ENCODE data around the gene BIN2. TPM values are rescaled to one million over a fixed set of nuclear protein-coding genes. Genes with fewer than 3 reads are reported as not detected.

BIN2 gene
- total and polyA plus RNA-seq, 2 of the 4 experiments (the other 2 are of a cell fraction) = not detected

DNA sequence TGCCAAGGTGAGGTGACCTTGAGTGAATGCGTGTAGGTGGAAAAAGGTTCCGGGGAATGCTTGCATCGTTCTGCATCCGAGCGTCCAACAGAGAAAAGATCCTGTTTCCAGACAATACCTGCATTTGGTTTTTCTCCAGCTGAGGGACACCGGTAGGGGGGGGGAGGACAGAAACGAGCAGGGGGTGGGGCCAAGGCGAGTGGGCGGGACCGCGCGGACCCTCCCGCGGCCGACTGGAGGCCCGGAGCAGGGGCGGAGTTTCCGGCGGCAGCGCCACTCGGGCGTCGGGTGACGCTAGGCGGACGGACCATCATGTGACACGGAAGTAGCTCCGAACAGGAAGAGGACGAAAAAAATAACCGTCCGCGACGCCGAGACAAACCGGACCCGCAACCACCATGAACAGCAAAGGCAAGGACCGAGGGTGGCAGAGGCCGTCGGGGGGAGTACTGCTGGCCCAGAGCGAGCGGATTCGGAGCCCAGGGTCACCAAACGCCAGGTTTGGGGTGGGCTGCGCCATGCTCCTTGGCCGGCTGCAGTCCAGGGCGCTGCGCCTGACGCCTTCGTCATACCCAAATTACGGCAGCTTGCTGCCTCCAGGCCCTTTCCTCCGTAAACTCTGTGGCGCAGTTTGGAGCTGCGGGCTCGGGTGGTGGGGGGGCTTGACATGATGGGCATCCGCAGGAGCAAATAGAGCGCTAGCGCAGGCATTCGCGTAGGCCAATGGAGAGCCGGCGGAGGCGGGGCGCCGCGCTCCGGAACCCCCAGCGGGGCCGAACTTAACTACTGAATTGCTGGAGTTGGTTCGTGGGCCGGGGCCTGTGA lies 85.3 kb downstream of the BIN2 start, which contains the start of gene DAZAP2:
Gene DAZAP2, plus strand, starts transcription at position 317 of the 825 bp plus-strand sequence. Its CDS starts 82 bp downstream, at position 399.
- ChIA-PET CTCF (interaction anchor here (0.8 kb wide), 2 partner anchors 14 to 103 kb away, joined by 3 read pairs; no protein-coding TSS in a partner anchor), POLR2A (ENCODE audit: unreplicated experiment) (interaction anchor here (0.9 to 1.3 kb wide), 4 partner anchors 14 to 156 kb away, joined by 3 to 5 read pairs (median 4); partner anchors contain the start of genes CSRNP2 and POU6F1)
- H4K91ac ChIP-seq (ENCODE audit: insufficient read depth, low read depth, low read length) = peak within 1 kb of the TSS; percentile 99
- H3K9me3 ChIP-seq (ENCODE audit: control insufficient read depth, insufficient read depth, low read length) = no peaks in the 10 kb centered on the region
- H3K4me3 ChIP-seq (ENCODE audit: insufficient read depth, low read depth, low read length) = peak within 1 kb of the TSS; percentile 83
- peaks cover 8% of the 10 kb centered on the region for H3K4me1 ChIP-seq (ENCODE audit: control insufficient read depth, insufficient read depth, low read length)
- BruUV-seq (replicated peaks) = no TSS peak
- peaks cover 9% of the 10 kb centered on the region; the same call in 1 of the 2 replicates for H4K20me1 ChIP-seq (ENCODE audit: insufficient read depth, low read length)
- peaks cover 16% of the 10 kb centered on the region for H3K9me1 ChIP-seq (ENCODE audit: insufficient read depth, low read length)
- H3K23ac ChIP-seq (ENCODE audit: low read depth, low read length) = peak within 1 kb of the TSS; percentile 99
- WGBS, 2 experiments (ENCODE audit: extremely low coverage in 2 of 2, insufficient read length in 1 of 2) = 0% methylated on average over 32 of the region's 70 CpGs; no CpG with 5 or more reads in 1 of the 2 experiments
- H3K27me3 ChIP-seq (ENCODE audit: control insufficient read depth, insufficient read depth, low read length) = no peaks in the 10 kb centered on the region
- dilution Hi-C loops (cut with HindIII; ENCODE audit: low sequenced_read_pairs, unreplicated experiment) = no loop called here
- H3K27ac ChIP-seq (ENCODE audit: insufficient read depth, low read length) = peak within 1 kb of the TSS; percentile 96
- peak within 1 kb of the TSS; percentile 83 for H3K18ac ChIP-seq (ENCODE audit: low read depth, low read length)
- H2BK5ac ChIP-seq (ENCODE audit: low read depth, low read length, poor library complexity, severe bottlenecking) = peak within 1 kb of the TSS; percentile 97
- DNase-seq = peak; percentile 94
- peak within 1 kb of the TSS; percentile 97 for H4K8ac ChIP-seq (ENCODE audit: low read depth in 2 of 2, low read length in 2 of 2)
- H3K36me3 ChIP-seq (ENCODE audit: control insufficient read depth, insufficient read depth, low read length) = peaks cover 22% of the 10 kb centered on the region
- peak within 1 kb of the TSS; percentile 99 for H3K9ac ChIP-seq (ENCODE audit: low read depth, low read length)
- peaks cover 21 to 49% of the 10 kb centered on the region in 2 experiments for H3K79me1 ChIP-seq (ENCODE audit: low read depth in 1 of 2, low read length in 2 of 2)
- H3K56ac ChIP-seq (ENCODE audit: extremely low read depth, insufficient read depth, low read length) = peak within 1 kb of the TSS; percentile 97
- peak within 1 kb of the TSS; percentile 96 for H2AFZ ChIP-seq (replicated peaks; ENCODE audit: low read length, poor library complexity)
- no peak within 1 kb of the TSS; the same call in 2 of the 3 replicates for H2BK15ac ChIP-seq (ENCODE audit: low read depth, low read length)
- peak within 1 kb of the TSS; percentile 98 for H2AK5ac ChIP-seq (ENCODE audit: low read depth, low read length)
- peak within 1 kb of the TSS; percentile 100 for H3K4me2 ChIP-seq (ENCODE audit: low read depth, low read length)
- H2BK20ac ChIP-seq (ENCODE audit: low read depth, low read length) = no peak within 1 kb of the TSS; the same call in 1 of the 2 replicates
- peak; percentile 96 for ATAC-seq (ENCODE audit: low read depth)
- intact Hi-C loops (cut with micrococcal nuclease) = loop anchor here (2.0 to 5.0 kb wide), 2 partner anchors 66 to 156 kb away; partner anchors contain the start of genes CSRNP2 and TFCP2
- peak within 1 kb of the TSS; percentile 98 for H2AK9ac ChIP-seq (replicated peaks; ENCODE audit: low read depth, low read length, poor library complexity)
- H3K4ac ChIP-seq (ENCODE audit: low read depth, low read length) = peak within 1 kb of the TSS; percentile 99
- H2BK120ac ChIP-seq (ENCODE audit: low read depth, low read length) = peak within 1 kb of the TSS; percentile 60; the same call in 1 of the 2 replicates
- in situ Hi-C loops (cut with MboI; ENCODE audit: low sequenced_read_pairs) = no loop called here
- H3K14ac ChIP-seq (replicated peaks; ENCODE audit: low read depth, low read length) = peak within 1 kb of the TSS; percentile 97
- peak within 1 kb of the TSS; percentile 95 for H4K5ac ChIP-seq (ENCODE audit: low read depth, low read length)
- TF ChIP-seq SMC3 (IDR thresholded peaks at IDR 0.05; ENCODE audit: low read depth, low read length) = 0 out of 2 replicates have a peak, but pooled peaks have one; percentile 2
- TF ChIP-seq RCOR1 (IDR thresholded peaks at IDR 0.05; ENCODE audit: insufficient replicate concordance, low read length) = no peak
- TF ChIP-seq MAFK (IDR thresholded peaks at IDR 0.05; ENCODE audit: low read depth, low read length) = no peak
- no peak for TF ChIP-seq BHLHE40 (IDR thresholded peaks at IDR 0.05; ENCODE audit: low read depth, low read length)
- peak; percentile 92 for TF ChIP-seq MAZ (IDR thresholded peaks at IDR 0.05; ENCODE audit: borderline replicate concordance, low read depth, low read length)
- no peak; the same call in 1 of the 2 replicates for TF ChIP-seq CHD1 (IDR thresholded peaks at IDR 0.05; ENCODE audit: low read depth, low read length)
- no peak for TF ChIP-seq CEBPB (IDR thresholded peaks at IDR 0.05; ENCODE audit: low read depth, low read length)
- TF ChIP-seq, protein P1, sequence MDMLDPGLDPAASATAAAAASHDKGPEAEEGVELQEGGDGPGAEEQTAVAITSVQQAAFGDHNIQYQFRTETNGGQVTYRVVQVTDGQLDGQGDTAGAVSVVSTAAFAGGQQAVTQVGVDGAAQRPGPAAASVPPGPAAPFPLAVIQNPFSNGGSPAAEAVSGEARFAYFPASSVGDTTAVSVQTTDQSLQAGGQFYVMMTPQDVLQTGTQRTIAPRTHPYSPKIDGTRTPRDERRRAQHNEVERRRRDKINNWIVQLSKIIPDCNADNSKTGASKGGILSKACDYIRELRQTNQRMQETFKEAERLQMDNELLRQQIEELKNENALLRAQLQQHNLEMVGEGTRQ (IDR thresholded peaks at IDR 0.05; ENCODE audit: low read depth, low read length) = peak; percentile 96
- TF ChIP-seq RAD21 (IDR thresholded peaks at IDR 0.05; ENCODE audit: low read length) = no peak
- TF ChIP-seq, protein P2, sequence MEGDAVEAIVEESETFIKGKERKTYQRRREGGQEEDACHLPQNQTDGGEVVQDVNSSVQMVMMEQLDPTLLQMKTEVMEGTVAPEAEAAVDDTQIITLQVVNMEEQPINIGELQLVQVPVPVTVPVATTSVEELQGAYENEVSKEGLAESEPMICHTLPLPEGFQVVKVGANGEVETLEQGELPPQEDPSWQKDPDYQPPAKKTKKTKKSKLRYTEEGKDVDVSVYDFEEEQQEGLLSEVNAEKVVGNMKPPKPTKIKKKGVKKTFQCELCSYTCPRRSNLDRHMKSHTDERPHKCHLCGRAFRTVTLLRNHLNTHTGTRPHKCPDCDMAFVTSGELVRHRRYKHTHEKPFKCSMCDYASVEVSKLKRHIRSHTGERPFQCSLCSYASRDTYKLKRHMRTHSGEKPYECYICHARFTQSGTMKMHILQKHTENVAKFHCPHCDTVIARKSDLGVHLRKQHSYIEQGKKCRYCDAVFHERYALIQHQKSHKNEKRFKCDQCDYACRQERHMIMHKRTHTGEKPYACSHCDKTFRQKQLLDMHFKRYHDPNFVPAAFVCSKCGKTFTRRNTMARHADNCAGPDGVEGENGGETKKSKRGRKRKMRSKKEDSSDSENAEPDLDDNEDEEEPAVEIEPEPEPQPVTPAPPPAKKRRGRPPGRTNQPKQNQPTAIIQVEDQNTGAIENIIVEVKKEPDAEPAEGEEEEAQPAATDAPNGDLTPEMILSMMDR (conservative IDR thresholded peaks at IDR 0.05; ENCODE audit: low read depth, low read length) = no peak
- TF ChIP-seq FOS (IDR thresholded peaks at IDR 0.05; ENCODE audit: low read depth, low read length) = peak; percentile 84; the same call in 1 of the 2 replicates
- 0 out of 2 replicates have a peak, but pooled peaks have one; percentile 12 for TF ChIP-seq MXI1 (IDR thresholded peaks at IDR 0.05; ENCODE audit: borderline replicate concordance, low read depth, low read length)
- no peak for TF ChIP-seq NFE2L2 (IDR thresholded peaks at IDR 0.05; ENCODE audit: low read depth, low read length)
- TF ChIP-seq RFX5 (IDR thresholded peaks at IDR 0.05; ENCODE audit: low read depth, low read length) = no peak

Data from IMR-90 (cell line).